Neural progenitor cell (in vitro differentiated cells): ENCODE measurements around the gene MOGAT3. TPM values are rescaled to one million over a fixed set of nuclear protein-coding genes. Genes with fewer than 3 reads are reported as not detected.
A peak's percentile ranks its signal among the peaks of the same experiment; 100 is the strongest.

Source experiments
- DNase-seq: peaks from one replicate; pipeline ENCODE4 v3.0.0-alpha.2; 2016; ENCODE audit warnings: low spot score
- H2AFZ ChIP-seq: fragments of 200-600 bp; sonication (generic); replicated peaks from 2 replicates; pipeline ENCODE4 v1.6.1; 2016; ENCODE audit warnings: antibody characterized with exemption
- H3F3A ChIP-seq: fragments of 200-600 bp; sonication (generic); 2 replicates; pipeline ENCODE4 v1.6.1; 2016; ENCODE audit warnings: antibody characterized with exemption, low read depth
- H3K27ac ChIP-seq: fragments of 200-600 bp; sonication (generic); 2 replicates; pipeline ENCODE4 v1.5.1; 2016; ENCODE audit warnings: mild to moderate bottlenecking
- H3K27me3 ChIP-seq: fragments of 200-600 bp; sonication (generic); 2 replicates; pipeline ENCODE4 v1.6.1; 2016; ENCODE audit warnings: mild to moderate bottlenecking, moderate library complexity
- H3K36me3 ChIP-seq: fragments of 200-600 bp; sonication (generic); 2 replicates; pipeline ENCODE4 v1.5.1; 2016
- H3K4me1 ChIP-seq: fragments of 200-600 bp; sonication (generic); 2 replicates; pipeline ENCODE4 v1.6.1; 2016; ENCODE audit warnings: mixed run types
- H3K4me2 ChIP-seq: fragments of 200-600 bp; sonication (generic); 2 replicates; pipeline ENCODE4 v1.6.1; 2016
- H3K4me3 ChIP-seq: fragments of 200-600 bp; sonication (generic); 2 replicates; pipeline ENCODE4 v1.5.1; 2016
- H3K79me2 ChIP-seq: fragments of 200-600 bp; sonication (generic); 2 replicates; pipeline ENCODE4 v1.6.1; 2016; ENCODE audit warnings: low read depth
- H3K9ac ChIP-seq: fragments of 200-600 bp; sonication (generic); 2 replicates; pipeline ENCODE4 v1.6.1; 2016
- H3K9me3 ChIP-seq: fragments of 200-600 bp; sonication (generic); 2 replicates; pipeline ENCODE4 v1.5.1; 2016; ENCODE audit warnings: low read depth
- H4K20me1 ChIP-seq: fragments of 200-600 bp; sonication (generic); 2 replicates; pipeline ENCODE4 v1.6.1; 2016; ENCODE audit warnings: low read depth
- H3K27ac Mint-ChIP-seq: 3 replicates; pipeline ENCODE4 v1.8.0; 2021; ENCODE audit warnings: mixed read lengths
- H3K27me3 Mint-ChIP-seq: 2 replicates; pipeline ENCODE4 v1.8.0; 2022; ENCODE audit warnings: low read depth, mild to moderate bottlenecking, inconsistent platforms, moderate library complexity, mixed read lengths; ENCODE audit not compliant: insufficient read depth
- H3K36me3 Mint-ChIP-seq: 3 replicates; pipeline ENCODE4 v1.8.0; 2021; ENCODE audit warnings: mixed read lengths
- H3K4me1 Mint-ChIP-seq: 3 replicates; pipeline ENCODE4 v1.8.0; 2021; ENCODE audit warnings: mixed read lengths
- H3K4me3 Mint-ChIP-seq: 3 replicates; pipeline ENCODE4 v1.8.0; 2021; ENCODE audit warnings: mild to moderate bottlenecking, moderate library complexity, mixed read lengths
- H3K9me3 Mint-ChIP-seq: 3 replicates; pipeline ENCODE4 v1.8.0; 2020; ENCODE audit warnings: mixed read lengths
- EZH2 ChIP-seq: fragments of 200-600 bp; sonication (generic); IDR thresholded peaks from 2 replicates; pipeline ENCODE4 v1.6.1; 2017; ENCODE audit warnings: antibody characterized with exemption, mild to moderate bottlenecking, moderate library complexity
- EZH2phosphoT487 ChIP-seq: fragments of 200-600 bp; sonication (generic); IDR thresholded peaks from 2 replicates; pipeline ENCODE4 v1.6.1; 2017; ENCODE audit warnings: antibody characterized with exemption
- total RNA-seq: library from RNA; depleted of rRNA; stranded (reverse); fragments of >200 nt; gene quantifications from 2 replicates; pipeline ENCODE4 v1.2.3, GENCODE V29; 2015; ENCODE audit warnings: low replicate concordance
- TF ChIP-seq, protein P1 (sequence below): fragments of 200-600 bp; sonication (generic); IDR thresholded peaks from 2 replicates; pipeline ENCODE4 v1.5.1; 2017; ENCODE audit warnings: antibody characterized with exemption, mild to moderate bottlenecking

Gene MOGAT3
- total RNA-seq, 1 donor from 2014 or later, result not detected

DNA sequence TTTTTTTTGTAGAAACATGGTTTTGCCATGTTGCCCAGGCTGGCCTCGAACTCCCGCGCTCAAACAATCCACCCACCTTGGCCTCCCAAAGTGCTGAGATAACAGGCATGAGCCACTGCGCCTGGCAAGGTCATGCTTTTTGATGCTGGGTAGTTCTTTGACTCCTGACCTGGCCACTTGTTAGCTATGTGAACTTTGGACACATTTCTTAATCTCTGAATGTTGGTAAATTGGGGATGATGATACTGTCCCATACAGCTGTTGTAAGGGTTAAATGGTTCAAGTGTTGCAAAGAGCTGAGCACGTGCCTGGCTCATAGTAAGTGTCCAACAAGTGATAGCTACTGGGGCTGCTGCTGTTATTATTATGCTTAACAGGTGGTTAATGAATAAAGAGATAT, 19.5 kb upstream of the MOGAT3 start:
- peaks cover 27% of the 10 kb centered on the region for H3K4me1 Mint-ChIP-seq
- no peak overlapping the region for H3K4me3 Mint-ChIP-seq
- Histone ChIP-seq H3K27ac (no peak overlapping the region), H3K79me2 (peaks cover 34% of the 10 kb centered on the region), H3K4me2 (no peak overlapping the region), H3K4me3 (no peak overlapping the region), H4K20me1 (no peaks in the 10 kb centered on the region), H3K9ac (no peak overlapping the region), H3K27me3 (no peaks in the 10 kb centered on the region), H2AFZ (no peak overlapping the region), H3F3A (peaks cover 12% of the 10 kb centered on the region), H3K9me3 (no peaks in the 10 kb centered on the region), H3K36me3 (no peaks in the 10 kb centered on the region), H3K4me1 (peaks cover 8% of the 10 kb centered on the region)
- peaks cover 16% of the 10 kb centered on the region for H3K27me3 Mint-ChIP-seq
- no peak overlapping the region for H3K27ac Mint-ChIP-seq
- H3K36me3 Mint-ChIP-seq, result peaks cover 8% of the 10 kb centered on the region
- TF ChIP-seq EZH2 (no peak), EZH2phosphoT487 (no peak)
- TF ChIP-seq, protein P1, sequence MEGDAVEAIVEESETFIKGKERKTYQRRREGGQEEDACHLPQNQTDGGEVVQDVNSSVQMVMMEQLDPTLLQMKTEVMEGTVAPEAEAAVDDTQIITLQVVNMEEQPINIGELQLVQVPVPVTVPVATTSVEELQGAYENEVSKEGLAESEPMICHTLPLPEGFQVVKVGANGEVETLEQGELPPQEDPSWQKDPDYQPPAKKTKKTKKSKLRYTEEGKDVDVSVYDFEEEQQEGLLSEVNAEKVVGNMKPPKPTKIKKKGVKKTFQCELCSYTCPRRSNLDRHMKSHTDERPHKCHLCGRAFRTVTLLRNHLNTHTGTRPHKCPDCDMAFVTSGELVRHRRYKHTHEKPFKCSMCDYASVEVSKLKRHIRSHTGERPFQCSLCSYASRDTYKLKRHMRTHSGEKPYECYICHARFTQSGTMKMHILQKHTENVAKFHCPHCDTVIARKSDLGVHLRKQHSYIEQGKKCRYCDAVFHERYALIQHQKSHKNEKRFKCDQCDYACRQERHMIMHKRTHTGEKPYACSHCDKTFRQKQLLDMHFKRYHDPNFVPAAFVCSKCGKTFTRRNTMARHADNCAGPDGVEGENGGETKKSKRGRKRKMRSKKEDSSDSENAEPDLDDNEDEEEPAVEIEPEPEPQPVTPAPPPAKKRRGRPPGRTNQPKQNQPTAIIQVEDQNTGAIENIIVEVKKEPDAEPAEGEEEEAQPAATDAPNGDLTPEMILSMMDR, result no peak
- no peaks in the 10 kb centered on the region for H3K9me3 Mint-ChIP-seq
- DNase-seq, result no peak

DNA sequence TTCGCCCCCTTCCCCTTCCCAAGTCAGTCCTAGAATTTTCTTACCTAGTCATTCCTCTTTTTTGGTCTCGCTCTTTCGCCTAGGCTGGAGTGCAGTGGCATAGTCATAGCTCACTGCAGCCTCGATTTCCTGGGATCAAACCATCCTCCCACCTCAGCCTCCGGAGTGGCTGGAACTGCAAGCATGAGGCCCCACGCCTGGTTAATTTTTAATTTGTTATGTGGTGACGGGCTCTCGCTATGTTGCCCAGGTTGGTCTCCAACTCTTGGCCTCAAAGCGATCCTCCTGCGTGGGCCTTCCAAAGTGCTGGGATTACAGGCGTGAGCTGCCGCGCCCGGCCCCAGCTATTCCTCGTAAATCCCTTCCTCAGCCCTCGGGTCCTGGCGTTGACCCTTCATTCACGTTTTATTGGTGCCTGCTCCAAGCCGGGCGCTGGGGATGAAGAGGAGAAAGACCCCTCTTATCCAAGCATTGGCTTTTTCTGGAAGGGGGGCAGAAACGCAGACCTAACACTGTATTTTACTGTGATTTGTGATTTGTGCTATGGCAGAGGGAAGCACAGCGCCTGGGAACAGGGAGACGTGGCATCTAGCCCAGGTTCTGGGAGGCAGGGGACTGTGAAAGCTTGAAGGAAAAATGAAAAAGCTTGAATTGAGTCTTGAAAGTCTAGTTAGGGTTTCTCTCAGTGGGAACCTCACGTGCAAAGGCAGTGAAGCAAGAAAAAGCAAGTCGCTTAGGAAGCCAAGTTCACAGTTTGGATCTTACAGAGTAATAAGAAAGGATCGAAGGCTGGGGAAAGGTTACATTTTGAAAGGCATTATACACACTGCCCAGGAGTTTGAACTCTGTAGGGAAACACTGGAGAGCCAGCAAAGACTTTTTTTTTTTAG, 17.6 kb upstream of the MOGAT3 start:
- peak overlapping the region; percentile 79 for H3K27ac Mint-ChIP-seq
- TF ChIP-seq EZH2 (no peak), EZH2phosphoT487 (no peak)
- TF ChIP-seq, protein P1, result no peak
- peak overlapping the region; percentile 98 for H3K4me3 Mint-ChIP-seq
- peak; percentile 47 for DNase-seq
- Histone ChIP-seq H3K36me3 (no peaks in the 10 kb centered on the region), H3F3A (peaks cover 12% of the 10 kb centered on the region), H3K27me3 (no peaks in the 10 kb centered on the region), H3K4me3 (peak overlapping the region; percentile 91), H3K4me2 (peak overlapping the region; percentile 99), H3K27ac (no peak overlapping the region), H3K9me3 (no peaks in the 10 kb centered on the region), H2AFZ (peak overlapping the region; percentile 90), H3K4me1 (peaks cover 8% of the 10 kb centered on the region), H4K20me1 (no peaks in the 10 kb centered on the region), H3K9ac (peak overlapping the region; percentile 66), H3K79me2 (peaks cover 34% of the 10 kb centered on the region)
- H3K27me3 Mint-ChIP-seq, result peaks cover 17% of the 10 kb centered on the region
- no peaks in the 10 kb centered on the region for H3K36me3 Mint-ChIP-seq
- H3K9me3 Mint-ChIP-seq, result no peaks in the 10 kb centered on the region
- peaks cover 30% of the 10 kb centered on the region for H3K4me1 Mint-ChIP-seq

DNA sequence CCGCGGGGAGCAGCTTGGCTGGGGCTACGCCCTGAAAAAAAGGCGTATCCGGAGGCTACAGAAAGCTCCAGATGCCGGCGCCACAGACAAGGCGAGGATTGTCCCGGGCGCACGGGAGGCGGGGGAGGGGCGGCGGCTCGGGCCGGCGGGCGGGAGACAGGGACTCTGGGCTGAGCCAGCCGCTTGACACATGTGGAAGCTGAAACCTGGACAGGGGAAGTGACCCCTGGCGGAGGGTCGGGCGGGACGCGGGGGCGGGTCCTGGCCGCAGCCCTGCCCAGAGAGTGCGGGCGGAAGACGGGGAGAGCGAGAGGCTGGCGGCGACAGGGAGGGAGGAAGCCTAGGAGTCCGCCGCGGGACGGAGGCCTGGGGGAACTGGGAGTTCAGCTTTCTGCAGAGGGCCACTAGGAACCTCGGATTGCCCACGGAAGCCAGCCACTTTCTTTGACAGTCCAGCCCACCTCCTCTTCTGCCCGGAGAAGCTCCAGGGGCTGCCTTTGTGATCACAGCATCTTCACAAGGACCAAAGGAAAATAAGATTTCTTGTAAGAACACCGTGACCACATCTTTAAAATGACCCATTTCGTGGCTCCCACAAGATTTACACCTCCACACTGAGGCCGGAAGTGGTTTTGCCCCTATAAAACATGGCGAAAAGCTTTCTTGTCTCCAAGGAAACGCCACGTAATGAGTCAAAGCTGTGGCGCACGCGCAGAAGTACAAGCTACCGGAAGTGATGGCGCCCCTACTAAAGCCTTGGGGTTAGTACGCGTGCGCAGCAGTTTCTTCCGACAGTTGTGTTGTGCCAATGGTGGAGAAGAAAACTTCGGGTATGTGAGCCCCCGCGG, 16.8 kb upstream of the MOGAT3 start, which contains the start of the genes PLOD3 and ZNHIT1:
TSS of gene PLOD3 (minus strand) at position 194 of the 848 bp plus-strand sequence. CDS start 307 bp downstream, outside the sequence.
TSS of gene ZNHIT1 (plus strand) at position 778 of the 848 bp plus-strand sequence. CDS start at position 809, 31 bp downstream.
- Histone ChIP-seq H3K4me2 (peak within 1 kb of the TSS; percentile 99), H3K4me1 (peaks cover 8% of the 10 kb centered on the region), H3K79me2 (peaks cover 34% of the 10 kb centered on the region), H3K36me3 (no peaks in the 10 kb centered on the region), H3K27ac (peak within 1 kb of the TSS; percentile 82), H3K9me3 (no peaks in the 10 kb centered on the region), H4K20me1 (no peaks in the 10 kb centered on the region), H3K9ac (peak within 1 kb of the TSS; percentile 66), H3K4me3 (peak within 1 kb of the TSS; percentile 91), H2AFZ (peak within 1 kb of the TSS; percentile 92), H3K27me3 (no peaks in the 10 kb centered on the region), H3F3A (peaks cover 12% of the 10 kb centered on the region)
- Mint-ChIP-seq H3K27ac (peak within 1 kb of the TSS; percentile 88), H3K36me3 (no peaks in the 10 kb centered on the region), H3K9me3 (no peaks in the 10 kb centered on the region), H3K4me1 (peaks cover 30% of the 10 kb centered on the region), H3K27me3 (peaks cover 16% of the 10 kb centered on the region), H3K4me3 (peak within 1 kb of the TSS; percentile 98)
- TF ChIP-seq EZH2 (no peak), EZH2phosphoT487 (no peak)
- TF ChIP-seq, protein P1, result peak; percentile 48
- peak; percentile 100 for DNase-seq
